GM08714 (cell line): ENCODE measurements around the gene BCLAF1.
"Not testable (repeated sequence)": the region's sequence is repeated elsewhere in the genome, so short reads cannot be mapped to it uniquely, and the experiment has no call there.

ENCODE experiments used
- H3K4me3 ChIP-seq: fragments of 200-500 bp; sonication (Bioruptor generic); 2 replicates; pipeline ENCODE4 v1.5.1; 2014; ENCODE audit warnings: mild to moderate bottlenecking, low read length, inconsistent platforms
- ZNF274 ChIP-seq: IDR thresholded peaks from 2 replicates; pipeline ENCODE4 v1.6.1; 2012; ENCODE audit warnings: mild to moderate bottlenecking, low read depth, low read length

The BCLAF1 gene

GRCh38 chr6:136319732-136320131, 30.1 kb upstream of the BCLAF1 start:
- H3K4me3 ChIP-seq: no peak overlapping the region
- no peak for TF ChIP-seq ZNF274

GRCh38 chr6:136318676-136319075, 29.0 kb upstream of the BCLAF1 start:
- TF ChIP-seq ZNF274: no peak
- no peak overlapping the region for H3K4me3 ChIP-seq

GRCh38 chr6:136317971-136318370, 28.3 kb upstream of the BCLAF1 start:
- no peak overlapping the region for H3K4me3 ChIP-seq
- TF ChIP-seq ZNF274: no peak

GRCh38 chr6:136317021-136317694, 27.5 kb upstream of the BCLAF1 start:
- H3K4me3 ChIP-seq: no peak overlapping the region
- TF ChIP-seq ZNF274: no peak

GRCh38 chr6:136315594-136315993, 25.9 kb upstream of the BCLAF1 start:
- H3K4me3 ChIP-seq: no peak overlapping the region
- no peak for TF ChIP-seq ZNF274

GRCh38 chr6:136312975-136313374, 23.3 kb upstream of the BCLAF1 start:
- TF ChIP-seq ZNF274: no peak
- H3K4me3 ChIP-seq: no peak overlapping the region

- H3K4me3 ChIP-seq: no peak overlapping the region
- no peak for TF ChIP-seq ZNF274
Observed at GRCh38 chr6:136309729-136310311, 20.2 kb upstream of the BCLAF1 start.

GRCh38 chr6:136309171-136309570, 19.5 kb upstream of the BCLAF1 start:
- TF ChIP-seq ZNF274: no peak
- no peak overlapping the region for H3K4me3 ChIP-seq

GRCh38 chr6:136308469-136308868, 18.8 kb upstream of the BCLAF1 start:
- not testable (repeated sequence) for H3K4me3 ChIP-seq

GRCh38 chr6:136307351-136307750, 17.7 kb upstream of the BCLAF1 start:
- TF ChIP-seq ZNF274: no peak
- H3K4me3 ChIP-seq: no peak overlapping the region

GRCh38 chr6:136306466-136306865, 16.8 kb upstream of the BCLAF1 start:
- TF ChIP-seq ZNF274: no peak
- no peak overlapping the region for H3K4me3 ChIP-seq

- H3K4me3 ChIP-seq: no peak overlapping the region
- TF ChIP-seq ZNF274: no peak
Observed at GRCh38 chr6:136304410-136304809, 14.8 kb upstream of the BCLAF1 start.

GRCh38 chr6:136303516-136303915, 13.9 kb upstream of the BCLAF1 start:
- no peak overlapping the region for H3K4me3 ChIP-seq
- TF ChIP-seq ZNF274: no peak

GRCh38 chr6:136294621-136295020, 5.0 kb upstream of the BCLAF1 start:
- TF ChIP-seq ZNF274: no peak
- no peak overlapping the region for H3K4me3 ChIP-seq

GRCh38 chr6:136290410-136291010, 864 bp upstream of the BCLAF1 start:
- no peak for TF ChIP-seq ZNF274
- H3K4me3 ChIP-seq: peak overlapping the region; percentile 73; the same call in 1 of the 2 replicates

- no peak for TF ChIP-seq ZNF274
- H3K4me3 ChIP-seq: peak overlapping the region; percentile 89
Observed at GRCh38 chr6:136289327-136289578, 393 bp downstream of the BCLAF1 start.
